ENCODE data around the gene BEAN1.

BEAN1 gene

GRCh38 chr16:66427036-66427860, at the start of gene BEAN1:
BEAN1 (plus strand) TSS chr16:66427295; CDS start chr16:66437677, 10,382 bp downstream.
- DNase-seq (ENCODE audit: low read depth, low spot score) = no peak

GRCh38 chr16:66377324-66377723, 49.8 kb upstream of the BEAN1 start:
- no peak for DNase-seq (ENCODE audit: low read depth, low spot score)

GRCh38 chr16:66378741-66379570, 48.1 kb upstream of the BEAN1 start:
- no peak for DNase-seq (ENCODE audit: low read depth, low spot score)

GRCh38 chr16:66379571-66379941, 47.5 kb upstream of the BEAN1 start:
- no peak for DNase-seq (ENCODE audit: low read depth, low spot score)

- DNase-seq (ENCODE audit: low read depth, low spot score) = no peak
Measured at GRCh38 chr16:66380421-66380820, 46.7 kb upstream of the BEAN1 start.

- no peak for DNase-seq (ENCODE audit: low read depth, low spot score)
Measured at GRCh38 chr16:66381585-66382170, 45.4 kb upstream of the BEAN1 start.

- no peak for DNase-seq (ENCODE audit: low read depth, low spot score)
Measured at GRCh38 chr16:66382171-66382965, 44.7 kb upstream of the BEAN1 start.

- no peak for DNase-seq (ENCODE audit: low read depth, low spot score)
Measured at GRCh38 chr16:66382966-66383299, 44.2 kb upstream of the BEAN1 start.

GRCh38 chr16:66383551-66383950, 43.5 kb upstream of the BEAN1 start:
- DNase-seq (ENCODE audit: low read depth, low spot score) = no peak

GRCh38 chr16:66385415-66385814, 41.7 kb upstream of the BEAN1 start:
- no peak for DNase-seq (ENCODE audit: low read depth, low spot score)

- DNase-seq (ENCODE audit: low read depth, low spot score) = no peak
Measured at GRCh38 chr16:66386629-66387622, 40.2 kb upstream of the BEAN1 start.

- no peak for DNase-seq (ENCODE audit: low read depth, low spot score)
Measured at GRCh38 chr16:66387817-66388332, 39.2 kb upstream of the BEAN1 start.

- DNase-seq (ENCODE audit: low read depth, low spot score) = no peak
Measured at GRCh38 chr16:66388350-66389139, 38.5 kb upstream of the BEAN1 start.

- DNase-seq (ENCODE audit: low read depth, low spot score) = no peak
Measured at GRCh38 chr16:66389256-66390176, 37.6 kb upstream of the BEAN1 start.

- no peak for DNase-seq (ENCODE audit: low read depth, low spot score)
Measured at GRCh38 chr16:66390346-66391108, 36.6 kb upstream of the BEAN1 start.

GRCh38 chr16:66391726-66392670, 35.1 kb upstream of the BEAN1 start:
- DNase-seq (ENCODE audit: low read depth, low spot score) = no peak
